NCI-H1105 (cell line): ENCODE results near the gene JAKMIP1.
"Not testable (repeated sequence)": the region's sequence is repeated elsewhere in the genome, so short reads cannot be mapped to it uniquely, and the experiment has no call there.

Experiments used
- DNase-seq: peaks from one replicate; lab custom pipeline; 2025; lab: John Stamatoyannopoulos, UW

JAKMIP1 gene

GRCh38 chr4:6143603-6144181 lies 56.7 kb downstream of the JAKMIP1 start:
- DNase-seq = no peak

DNA sequence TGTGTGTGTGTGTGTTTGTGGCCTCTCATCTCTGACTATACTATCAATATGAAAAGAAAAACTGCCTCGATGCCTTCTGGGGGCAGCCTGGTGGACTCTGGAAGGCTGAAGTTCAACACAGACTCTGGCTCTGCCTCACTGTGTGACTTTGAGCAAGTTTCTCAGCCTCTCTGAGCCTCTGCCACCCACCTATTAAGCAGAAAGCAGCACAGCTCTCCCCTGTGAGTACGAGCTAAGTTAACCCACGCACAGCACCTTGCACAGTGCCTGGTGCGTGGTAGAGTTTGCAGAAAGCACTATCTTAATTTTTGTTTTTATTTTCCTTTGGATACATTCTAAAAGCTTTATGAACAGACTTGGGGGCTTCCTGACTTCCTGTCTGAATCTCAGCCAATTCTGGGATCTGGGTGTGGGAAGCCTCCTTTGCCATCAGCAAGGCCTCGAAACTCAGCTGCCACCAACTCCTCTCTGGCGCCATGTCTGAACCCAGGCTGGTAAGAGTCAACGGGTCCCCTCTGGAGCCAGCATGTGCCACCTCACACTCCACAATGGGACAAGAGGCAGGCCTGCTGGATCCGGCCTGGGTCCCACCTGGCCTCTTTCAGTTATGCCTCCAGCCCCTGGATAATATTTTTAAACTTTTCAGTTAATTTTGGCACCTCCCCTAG lies 57.3 kb downstream of the JAKMIP1 start:
- DNase-seq = no peak

DNA sequence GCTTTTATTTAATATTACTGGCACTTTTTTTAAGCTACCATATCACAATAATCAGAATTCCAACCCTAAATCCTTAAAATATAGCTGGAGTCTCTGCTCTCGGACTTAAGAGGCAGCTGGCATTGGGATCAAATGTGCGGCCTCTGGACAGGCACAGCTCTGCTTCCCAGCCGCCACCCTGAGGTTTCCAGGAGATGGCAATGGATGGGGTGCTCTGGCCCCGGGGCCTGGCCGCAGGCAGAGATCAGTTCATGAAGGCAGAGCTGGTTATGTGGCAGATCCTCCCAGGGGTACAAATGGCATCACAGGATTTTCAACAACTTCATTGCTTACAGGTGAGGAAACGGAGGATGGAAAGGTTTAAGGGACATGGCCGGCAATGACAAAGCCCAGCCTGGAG lies 57.8 kb downstream of the JAKMIP1 start:
- DNase-seq = no peak

- DNase-seq = no peak
These were observed 58.8 kb downstream of the JAKMIP1 start for GRCh38 chr4:6141554-6141953.

- DNase-seq = not testable (repeated sequence)
These were observed 59.3 kb downstream of the JAKMIP1 start for GRCh38 chr4:6141021-6141420.

GRCh38 chr4:6137747-6138135 lies 62.6 kb downstream of the JAKMIP1 start:
- DNase-seq = no peak

DNA sequence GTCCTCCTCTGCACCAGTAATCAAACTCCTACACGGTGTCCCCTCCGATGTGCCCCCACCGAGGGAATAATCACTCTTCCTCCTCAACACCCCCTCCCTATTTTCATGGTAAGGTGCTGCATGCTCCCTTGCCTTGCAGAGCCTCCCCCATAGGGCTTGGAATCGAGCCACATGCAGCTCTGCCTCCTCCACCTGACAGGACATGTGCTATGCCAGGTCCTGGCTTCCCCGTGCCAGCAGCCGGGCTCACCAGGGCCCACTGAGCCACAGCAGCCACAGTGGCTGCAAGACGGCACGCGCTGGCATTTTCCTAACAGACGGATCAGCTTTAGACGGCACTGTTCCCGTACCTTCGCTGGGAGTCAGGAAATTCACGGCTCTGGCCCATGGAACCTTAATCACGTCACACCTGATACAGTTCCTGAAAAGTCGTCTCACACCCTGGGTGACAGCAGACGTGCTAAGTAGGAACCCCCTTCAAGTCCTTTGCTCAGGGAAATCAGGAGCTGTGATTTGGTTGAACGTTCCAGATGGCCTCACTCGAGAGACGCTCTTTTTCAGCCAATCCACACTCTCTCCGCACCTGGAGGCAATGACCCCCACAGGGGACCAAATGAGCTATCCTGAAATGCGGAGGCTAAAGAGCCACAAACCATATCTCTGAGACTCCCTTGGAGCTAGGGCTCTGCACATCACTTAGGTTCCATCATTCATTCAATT lies 63.2 kb downstream of the JAKMIP1 start:
- no peak for DNase-seq

GRCh38 chr4:6134612-6135220 lies 65.6 kb downstream of the JAKMIP1 start:
- no peak for DNase-seq

- DNase-seq = no peak
These were observed 67.6 kb downstream of the JAKMIP1 start for GRCh38 chr4:6132716-6133115.

DNA sequence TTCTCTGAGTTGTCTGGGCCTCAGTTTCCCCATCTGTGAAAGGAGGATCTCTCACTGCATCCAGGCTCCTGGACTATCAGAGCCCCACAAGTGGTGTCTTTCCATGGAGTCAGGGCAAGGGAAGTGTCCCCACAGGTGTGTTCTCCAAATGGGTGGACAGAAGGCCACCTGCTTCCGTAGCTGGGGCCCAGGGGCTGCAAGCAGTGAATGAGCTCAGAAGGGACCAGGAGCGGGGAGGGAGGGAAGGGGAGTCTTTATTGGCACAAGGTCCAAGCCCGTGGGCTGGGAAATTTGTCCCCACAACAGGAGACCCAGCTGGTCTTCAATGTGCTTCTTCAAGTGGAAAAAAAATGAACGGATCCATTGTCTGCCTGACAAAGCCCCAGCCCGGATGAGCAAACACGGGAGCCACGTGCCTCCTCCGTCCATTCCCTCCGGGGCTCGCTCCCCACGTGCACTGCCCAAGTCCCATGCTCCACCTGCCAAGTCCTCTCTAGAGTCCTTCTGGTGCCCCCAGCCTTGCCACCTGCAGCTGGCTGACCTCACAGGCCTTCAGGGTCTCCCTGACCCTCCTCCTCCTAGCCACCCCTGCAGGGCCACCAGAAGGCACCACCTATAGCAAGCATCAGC lies 72.0 kb downstream of the JAKMIP1 start:
- no peak for DNase-seq

GRCh38 chr4:6126971-6127745 lies 73.2 kb downstream of the JAKMIP1 start:
- DNase-seq = no peak

DNA sequence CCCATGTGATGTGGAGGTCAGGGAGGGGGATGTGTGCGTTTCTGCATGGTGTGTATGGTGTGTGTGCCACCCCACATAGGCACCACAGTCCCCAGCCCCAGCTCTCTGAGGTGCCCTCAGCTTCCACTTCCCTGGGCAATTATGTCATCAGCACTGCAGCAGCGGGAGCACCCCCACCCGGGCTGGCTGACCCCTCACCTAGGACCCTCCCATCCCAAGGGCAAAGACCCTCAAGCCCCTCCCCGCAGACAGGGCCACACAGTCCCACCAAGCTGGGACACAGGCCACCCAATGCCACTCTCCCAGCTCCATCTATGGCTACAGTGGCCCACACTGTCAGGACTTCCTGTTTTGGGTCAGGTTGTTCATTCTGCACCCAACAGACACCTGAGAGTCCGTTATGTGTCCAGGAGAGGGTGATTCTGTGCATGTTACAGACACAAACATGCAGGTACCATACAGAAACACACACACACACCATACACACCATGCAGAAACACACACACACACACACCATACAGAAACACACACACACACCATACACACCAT lies 75.2 kb downstream of the JAKMIP1 start:
- no peak for DNase-seq

GRCh38 chr4:6124386-6125102 lies 75.8 kb downstream of the JAKMIP1 start:
- DNase-seq = no peak

- DNase-seq = no peak
These were observed 76.4 kb downstream of the JAKMIP1 start for GRCh38 chr4:6123976-6124375.

GRCh38 chr4:6123541-6123940 lies 76.8 kb downstream of the JAKMIP1 start:
- no peak for DNase-seq

DNA sequence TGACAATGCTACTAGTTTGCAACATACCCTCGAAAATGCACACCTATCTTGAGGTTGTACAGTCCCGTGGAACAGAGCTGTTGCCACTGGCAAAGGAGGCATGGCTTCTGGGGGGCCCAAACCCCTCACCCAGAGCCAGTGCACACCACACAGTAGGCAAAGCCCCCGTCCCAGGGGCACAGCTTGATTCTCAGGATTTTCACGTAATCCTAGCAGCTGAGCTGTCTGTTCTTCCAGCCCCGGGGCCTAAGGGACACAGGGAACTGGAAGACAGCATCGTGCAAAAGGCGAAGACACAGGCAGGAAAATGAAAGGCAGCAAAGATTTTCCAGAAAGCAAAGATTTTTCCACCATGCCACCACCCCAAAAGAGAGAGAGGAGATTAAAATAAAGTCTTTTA lies 77.2 kb downstream of the JAKMIP1 start:
- no peak for DNase-seq

GRCh38 chr4:6122496-6122895 lies 77.9 kb downstream of the JAKMIP1 start:
- DNase-seq = no peak

GRCh38 chr4:6121941-6122340 lies 78.4 kb downstream of the JAKMIP1 start:
- DNase-seq = no peak

DNA sequence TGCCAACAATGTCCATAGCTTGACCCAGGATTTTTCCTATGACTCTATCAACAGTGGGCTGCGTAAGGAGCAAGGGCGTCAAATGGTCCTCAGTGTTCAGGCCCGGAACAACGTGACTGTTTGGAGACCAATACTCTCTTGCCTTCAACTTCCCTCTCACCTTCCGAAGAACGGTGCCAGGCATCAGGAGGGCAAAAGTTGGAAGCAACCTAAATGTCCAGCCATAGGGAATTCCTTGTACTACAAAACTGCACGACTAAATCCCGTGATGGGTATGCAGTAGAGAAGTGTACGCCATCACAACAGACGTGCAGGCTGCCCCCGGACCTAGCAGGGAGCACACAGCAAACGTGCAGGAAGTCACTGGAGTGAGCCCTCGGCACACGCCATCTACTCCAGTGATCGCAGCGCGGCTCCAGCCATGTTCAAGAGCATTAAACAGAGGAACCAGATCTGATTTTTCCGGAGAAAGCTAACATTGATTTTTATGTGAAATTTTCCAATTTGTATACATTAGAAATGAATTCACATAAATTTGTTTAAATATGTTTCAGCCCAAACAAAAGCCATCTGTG lies 79.0 kb downstream of the JAKMIP1 start:
- DNase-seq = no peak

GRCh38 chr4:6120361-6120760 lies 80.0 kb downstream of the JAKMIP1 start:
- DNase-seq = no peak
